ENCODE results near the gene TNPO1. TPM values are rescaled to one million over a fixed set of nuclear protein-coding genes. Genes with fewer than 3 reads are reported as not detected.
"Not testable (repeated sequence)": the region's sequence is repeated elsewhere in the genome, so short reads cannot be mapped to it uniquely, and the experiment has no call there.

The TNPO1 gene
- total and polyA plus RNA-seq, 3 experiments from 2014 or later: 49.7 to 137 (median 134) TPM

GRCh38 chr5:72786676-72787075 is 29.8 kb upstream of the TNPO1 start:
- Histone ChIP-seq H3K36me3 (ENCODE audit: insufficient read depth, low read length) (no peaks in the 10 kb centered on the region), H3K4me1 (ENCODE audit: insufficient read depth, low read length) (no peaks in the 10 kb centered on the region), H3K4me3 (ENCODE audit: low read length) (no peak overlapping the region), H3K27me3 (ENCODE audit: insufficient read depth, low read length, poor library complexity, severe bottlenecking) (no peaks in the 10 kb centered on the region), H3K27ac (ENCODE audit: low read depth, low read length) (no peak overlapping the region), H3K9me3 (ENCODE audit: low read length) (no peaks in the 10 kb centered on the region)
- POLR2A ChIA-PET: no interaction called here
- CTCF ChIA-PET: no interaction called here
- no peaks in the 10 kb centered on the region for H3K4me1 Mint-ChIP-seq
- no peaks in the 10 kb centered on the region for H3K9me3 Mint-ChIP-seq
- H3K27me3 Mint-ChIP-seq: peaks cover 4 to 16% of the 10 kb centered on the region in 2 donors
- H3K27ac Mint-ChIP-seq: no peak overlapping the region
- DNase-seq: no peak
- H3K4me3 Mint-ChIP-seq: no peak overlapping the region
- H3K36me3 Mint-ChIP-seq: no peaks in the 10 kb centered on the region

GRCh38 chr5:72788866-72789505 is 27.5 kb upstream of the TNPO1 start:
- no peak overlapping the region for H3K4me3 Mint-ChIP-seq
- H3K27me3 Mint-ChIP-seq: peaks cover 4 to 30% of the 10 kb centered on the region in 2 donors
- no peak overlapping the region for H3K27ac Mint-ChIP-seq
- Histone ChIP-seq H3K4me3 (ENCODE audit: low read length) (no peak overlapping the region), H3K9me3 (ENCODE audit: low read length) (no peaks in the 10 kb centered on the region), H3K4me1 (ENCODE audit: insufficient read depth, low read length) (no peaks in the 10 kb centered on the region), H3K27me3 (ENCODE audit: insufficient read depth, low read length, poor library complexity, severe bottlenecking) (no peaks in the 10 kb centered on the region), H3K36me3 (ENCODE audit: insufficient read depth, low read length) (no peaks in the 10 kb centered on the region), H3K27ac (ENCODE audit: low read depth, low read length) (no peak overlapping the region)
- no peaks in the 10 kb centered on the region for H3K36me3 Mint-ChIP-seq
- ChIA-PET POLR2A (no interaction called here), CTCF (no interaction called here)
- DNase-seq: no peak
- H3K9me3 Mint-ChIP-seq: no peaks in the 10 kb centered on the region
- H3K4me1 Mint-ChIP-seq: no peaks in the 10 kb centered on the region

GRCh38 chr5:72790186-72790585 is 26.3 kb upstream of the TNPO1 start:
- Mint-ChIP-seq H3K27ac (no peak overlapping the region), H3K9me3 (no peaks in the 10 kb centered on the region), H3K27me3 (peaks cover 4 to 36% of the 10 kb centered on the region in 2 donors), H3K36me3 (no peaks in the 10 kb centered on the region), H3K4me1 (no peaks in the 10 kb centered on the region), H3K4me3 (no peak overlapping the region)
- no peaks in the 10 kb centered on the region for H3K27me3 ChIP-seq (ENCODE audit: insufficient read depth, low read length, poor library complexity, severe bottlenecking)
- POLR2A ChIA-PET: no interaction called here
- H3K36me3 ChIP-seq (ENCODE audit: insufficient read depth, low read length): no peaks in the 10 kb centered on the region
- H3K4me1 ChIP-seq (ENCODE audit: insufficient read depth, low read length): no peaks in the 10 kb centered on the region
- DNase-seq: no peak
- no peak overlapping the region for H3K27ac ChIP-seq (ENCODE audit: low read depth, low read length)
- no peaks in the 10 kb centered on the region for H3K9me3 ChIP-seq (ENCODE audit: low read length)
- no peak overlapping the region for H3K4me3 ChIP-seq (ENCODE audit: low read length)
- CTCF ChIA-PET: no interaction called here

- H3K27ac ChIP-seq (ENCODE audit: low read depth, low read length); DNase-seq; H3K4me3 Mint-ChIP-seq; H3K4me3 ChIP-seq (ENCODE audit: low read length); CTCF ChIA-PET; H3K36me3 ChIP-seq (ENCODE audit: insufficient read depth, low read length); H3K4me1 Mint-ChIP-seq; H3K9me3 ChIP-seq (ENCODE audit: low read length); POLR2A ChIA-PET; H3K27me3 ChIP-seq (ENCODE audit: insufficient read depth, low read length, poor library complexity, severe bottlenecking); H3K4me1 ChIP-seq (ENCODE audit: insufficient read depth, low read length); H3K9me3 Mint-ChIP-seq; H3K27ac Mint-ChIP-seq; H3K36me3 Mint-ChIP-seq: not testable (repeated sequence)
- H3K27me3 Mint-ChIP-seq: peaks cover 2 to 41% of the 10 kb centered on the region in 2 donors
Measured at GRCh38 chr5:72792662-72793061, 23.8 kb upstream of the TNPO1 start.

GRCh38 chr5:72796001-72796400 is 20.5 kb upstream of the TNPO1 start:
- H3K9me3 Mint-ChIP-seq: no peaks in the 10 kb centered on the region
- no peaks in the 10 kb centered on the region for H3K4me1 Mint-ChIP-seq
- no peak for DNase-seq
- H3K4me1 ChIP-seq (ENCODE audit: insufficient read depth, low read length): no peaks in the 10 kb centered on the region
- no peak overlapping the region for H3K4me3 ChIP-seq (ENCODE audit: low read length)
- H3K27me3 ChIP-seq (ENCODE audit: insufficient read depth, low read length, poor library complexity, severe bottlenecking): no peaks in the 10 kb centered on the region
- ChIA-PET POLR2A (no interaction called here), CTCF (no interaction called here)
- no peaks in the 10 kb centered on the region for H3K36me3 ChIP-seq (ENCODE audit: insufficient read depth, low read length)
- H3K9me3 ChIP-seq (ENCODE audit: low read length): no peaks in the 10 kb centered on the region
- no peak overlapping the region for H3K27ac Mint-ChIP-seq
- H3K4me3 Mint-ChIP-seq: no peak overlapping the region
- H3K36me3 Mint-ChIP-seq: no peaks in the 10 kb centered on the region
- H3K27ac ChIP-seq (ENCODE audit: low read depth, low read length): no peak overlapping the region
- H3K27me3 Mint-ChIP-seq: peaks cover 3 to 45% of the 10 kb centered on the region in 2 donors

- H3K4me1 Mint-ChIP-seq: no peaks in the 10 kb centered on the region
- POLR2A ChIA-PET: no interaction called here
Measured at GRCh38 chr5:72799721-72800120, 16.7 kb upstream of the TNPO1 start.

GRCh38 chr5:72808637-72809036 is 7.8 kb upstream of the TNPO1 start:
- H3K4me1 Mint-ChIP-seq; H3K9me3 Mint-ChIP-seq; H3K36me3 ChIP-seq (ENCODE audit: insufficient read depth, low read length); DNase-seq; POLR2A ChIA-PET; H3K36me3 Mint-ChIP-seq; H3K4me1 ChIP-seq (ENCODE audit: insufficient read depth, low read length); CTCF ChIA-PET; H3K9me3 ChIP-seq (ENCODE audit: low read length); H3K27ac Mint-ChIP-seq; H3K27ac ChIP-seq (ENCODE audit: low read depth, low read length); H3K4me3 ChIP-seq (ENCODE audit: low read length); H3K4me3 Mint-ChIP-seq: not testable (repeated sequence)
- peaks cover 10% of the 10 kb centered on the region for H3K27me3 ChIP-seq (ENCODE audit: insufficient read depth, low read length, poor library complexity, severe bottlenecking)
- peaks cover 26 to 81% of the 10 kb centered on the region in 2 donors for H3K27me3 Mint-ChIP-seq

More at GRCh38 chr5:72799721-72800120, 16.7 kb upstream of the TNPO1 start:
- no peaks in the 10 kb centered on the region for H3K36me3 Mint-ChIP-seq
- Histone ChIP-seq H3K27me3 (ENCODE audit: insufficient read depth, low read length, poor library complexity, severe bottlenecking) (no peaks in the 10 kb centered on the region), H3K4me1 (ENCODE audit: insufficient read depth, low read length) (no peaks in the 10 kb centered on the region), H3K9me3 (ENCODE audit: low read length) (no peaks in the 10 kb centered on the region), H3K4me3 (ENCODE audit: low read length) (no peak overlapping the region), H3K27ac (ENCODE audit: low read depth, low read length) (no peak overlapping the region), H3K36me3 (ENCODE audit: insufficient read depth, low read length) (no peaks in the 10 kb centered on the region)
- H3K4me3 Mint-ChIP-seq: no peak overlapping the region
- no peaks in the 10 kb centered on the region for H3K9me3 Mint-ChIP-seq
- DNase-seq: no peak
- H3K27me3 Mint-ChIP-seq: peaks cover 9 to 49% of the 10 kb centered on the region in 2 donors
- CTCF ChIA-PET: no interaction called here
- no peak overlapping the region for H3K27ac Mint-ChIP-seq

GRCh38 chr5:72811849-72812248 is 4.6 kb upstream of the TNPO1 start:
- ChIA-PET CTCF (no interaction called here), POLR2A (no interaction called here)
- Histone ChIP-seq H3K27ac (ENCODE audit: low read depth, low read length) (no peak overlapping the region), H3K27me3 (ENCODE audit: insufficient read depth, low read length, poor library complexity, severe bottlenecking) (peaks cover 5% of the 10 kb centered on the region), H3K36me3 (ENCODE audit: insufficient read depth, low read length) (no peaks in the 10 kb centered on the region), H3K4me1 (ENCODE audit: insufficient read depth, low read length) (no peaks in the 10 kb centered on the region), H3K4me3 (ENCODE audit: low read length) (no peak overlapping the region), H3K9me3 (ENCODE audit: low read length) (no peaks in the 10 kb centered on the region)
- H3K27me3 Mint-ChIP-seq: peaks cover 18 to 60% of the 10 kb centered on the region in 2 donors
- H3K27ac Mint-ChIP-seq: no peak overlapping the region
- peaks cover 3 to 6% (median 5%) of the 10 kb centered on the region in 3 donors for H3K4me1 Mint-ChIP-seq
- H3K4me3 Mint-ChIP-seq: no peak overlapping the region
- no peak for DNase-seq
- H3K9me3 Mint-ChIP-seq: peaks cover 0 to 3% (median 0%) of the 10 kb centered on the region in 5 donors
- peaks cover 0 to 4% (median 0%) of the 10 kb centered on the region in 3 donors for H3K36me3 Mint-ChIP-seq

Measured in CD8-positive, alpha-beta memory T cell (primary cell).